Muscle of back (tissue), 11 donors: ENCODE results near the gene CTSA. TPM values are rescaled to one million over a fixed set of nuclear protein-coding genes. Genes with fewer than 3 reads are reported as not detected.
A peak's percentile ranks its signal among the peaks of the same experiment; 100 is the strongest.
"Not testable (repeated sequence)": the region's sequence is repeated elsewhere in the genome, so short reads cannot be mapped to it uniquely, and the experiment has no call there.

Experiments used
- DNase-seq, 3 donors: peaks; one replicate each; pipeline versions ENCODE4 v3.0.0 to v3.0.0-alpha.2; 2013
- polyA plus RNA-seq, 10 donors: library from polyadenylated mRNA; unstranded; fragments of 120-200 nt; gene quantifications; one replicate each; pipeline ENCODE4 v1.2.1, GENCODE V29; 2013; ENCODE audit not compliant: insufficient read length in 10 of 10

Gene CTSA
- polyA plus RNA-seq, 10 donors = 53.0 to 77.9 (median 64.4) TPM

DNA sequence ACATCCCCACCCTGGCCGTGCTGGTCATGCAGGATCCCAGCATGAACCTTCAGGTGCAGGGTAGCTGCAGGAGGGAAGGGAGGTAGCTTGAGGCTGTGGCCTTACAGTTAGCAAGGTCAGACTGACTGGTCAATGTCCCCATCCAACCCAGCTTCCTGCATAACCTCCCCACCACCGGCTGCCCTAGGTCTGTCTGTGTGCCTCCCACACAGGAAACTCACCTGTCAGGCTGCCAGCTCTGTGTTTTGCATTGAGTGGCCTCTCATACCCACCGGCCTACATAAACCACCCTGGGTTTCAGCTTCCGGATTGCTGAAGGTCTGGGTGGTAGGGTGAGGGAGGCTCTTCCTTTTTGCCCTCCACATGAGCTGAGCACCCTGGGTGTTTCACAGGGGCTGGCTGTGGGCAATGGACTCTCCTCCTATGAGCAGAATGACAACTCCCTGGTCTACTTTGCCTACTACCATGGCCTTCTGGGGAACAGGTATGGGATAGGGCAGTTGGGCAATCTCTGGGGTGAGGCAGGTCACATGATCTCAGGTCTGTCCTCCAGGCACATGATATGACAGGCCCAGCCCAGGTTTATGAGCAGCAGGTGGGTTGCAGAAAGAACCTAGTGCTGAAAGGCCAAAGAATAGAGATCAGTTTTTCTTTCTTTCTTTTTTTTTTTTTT lies 1.8 kb downstream of the CTSA start:
- no peak for DNase-seq

DNA sequence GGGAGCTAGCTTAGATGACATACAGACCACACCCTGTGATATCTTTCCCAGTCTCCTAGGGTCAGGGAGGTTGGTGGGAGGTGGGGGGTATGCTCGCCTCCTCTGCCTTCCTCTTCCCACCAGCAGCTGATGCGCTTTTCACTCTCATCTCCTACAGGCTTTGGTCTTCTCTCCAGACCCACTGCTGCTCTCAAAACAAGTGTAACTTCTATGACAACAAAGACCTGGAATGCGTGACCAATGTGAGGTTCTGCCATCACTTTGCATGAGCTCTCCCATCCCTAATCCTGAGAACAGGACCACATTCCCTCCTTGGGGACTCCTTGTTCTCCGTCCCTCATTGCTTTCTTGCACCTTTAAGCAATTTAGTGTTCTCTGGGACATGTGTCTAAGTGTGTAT lies 2.7 kb downstream of the CTSA start:
- no peak for DNase-seq

DNA sequence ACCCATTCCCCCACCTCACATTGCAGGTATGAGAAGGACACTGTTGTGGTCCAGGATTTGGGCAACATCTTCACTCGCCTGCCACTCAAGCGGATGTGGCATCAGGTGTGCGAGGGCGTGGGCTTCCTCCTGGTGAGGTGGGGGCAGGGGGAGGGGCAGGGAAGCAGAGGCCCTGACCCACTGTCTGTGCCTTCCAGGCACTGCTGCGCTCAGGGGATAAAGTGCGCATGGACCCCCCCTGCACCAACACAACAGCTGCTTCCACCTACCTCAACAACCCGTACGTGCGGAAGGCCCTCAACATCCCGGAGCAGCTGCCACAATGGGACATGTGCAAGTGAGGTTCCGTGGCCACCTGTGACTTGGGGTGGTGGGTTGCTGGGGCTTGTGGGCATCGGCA lies 3.7 kb downstream of the CTSA start:
- DNase-seq = no peak

DNA sequence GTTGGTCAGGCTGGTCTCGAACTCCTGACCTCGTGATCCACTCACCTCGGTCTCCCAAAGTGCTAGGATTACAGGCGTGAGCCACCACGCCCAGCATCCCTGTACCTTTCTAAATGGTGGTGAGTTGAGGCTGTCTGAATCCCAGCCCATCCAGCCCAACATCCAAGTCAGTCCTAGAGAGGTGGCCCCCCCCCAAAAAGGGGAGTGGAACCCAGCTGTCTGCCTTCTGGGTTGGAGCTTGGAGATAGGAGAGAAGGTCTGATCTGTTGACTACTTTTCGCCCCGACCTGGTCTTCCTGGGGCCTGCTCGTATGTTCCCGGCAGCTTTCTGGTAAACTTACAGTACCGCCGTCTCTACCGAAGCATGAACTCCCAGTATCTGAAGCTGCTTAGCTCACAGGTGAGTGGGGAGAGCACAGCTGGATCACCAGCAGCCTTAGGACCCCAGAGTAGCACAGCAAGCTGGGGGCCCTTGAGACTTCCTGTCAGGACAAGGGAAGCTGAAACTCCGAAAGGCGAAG lies 5.6 kb downstream of the CTSA start:
- no peak for DNase-seq

DNA sequence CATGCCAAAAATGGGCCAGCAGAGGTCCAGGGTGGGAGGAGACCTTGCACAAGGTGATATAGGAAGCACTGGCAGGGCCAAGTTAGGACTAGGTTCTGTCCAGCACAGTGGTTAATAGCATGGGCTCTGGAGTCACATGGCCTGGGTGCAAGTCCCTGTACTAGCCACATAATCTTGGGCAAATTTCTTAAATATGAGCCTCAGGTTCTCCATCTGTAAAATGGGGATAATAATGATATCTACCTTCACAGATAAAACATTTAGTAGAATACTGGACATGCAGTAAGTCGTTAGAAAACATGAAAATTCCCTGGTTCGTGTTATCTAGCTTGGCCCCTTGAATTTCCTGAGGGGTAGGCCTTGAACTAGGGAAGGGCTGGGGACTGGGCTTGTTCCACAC lies 6.2 kb downstream of the CTSA start:
- DNase-seq = no peak

DNA sequence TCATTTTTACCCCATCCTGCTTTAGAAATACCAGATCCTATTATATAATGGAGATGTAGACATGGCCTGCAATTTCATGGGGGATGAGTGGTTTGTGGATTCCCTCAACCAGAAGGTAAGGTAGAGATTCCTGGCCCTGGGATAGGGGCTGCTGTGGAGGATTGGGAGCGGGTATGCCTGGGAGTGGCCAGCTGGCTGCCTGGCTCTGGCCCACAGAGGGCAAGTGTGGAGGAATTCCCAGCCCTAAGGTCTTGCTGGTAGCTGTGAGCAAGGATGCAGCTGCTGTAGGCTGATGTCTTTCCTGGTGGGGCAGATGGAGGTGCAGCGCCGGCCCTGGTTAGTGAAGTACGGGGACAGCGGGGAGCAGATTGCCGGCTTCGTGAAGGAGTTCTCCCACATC lies 6.6 kb downstream of the CTSA start:
- no peak for DNase-seq

DNA sequence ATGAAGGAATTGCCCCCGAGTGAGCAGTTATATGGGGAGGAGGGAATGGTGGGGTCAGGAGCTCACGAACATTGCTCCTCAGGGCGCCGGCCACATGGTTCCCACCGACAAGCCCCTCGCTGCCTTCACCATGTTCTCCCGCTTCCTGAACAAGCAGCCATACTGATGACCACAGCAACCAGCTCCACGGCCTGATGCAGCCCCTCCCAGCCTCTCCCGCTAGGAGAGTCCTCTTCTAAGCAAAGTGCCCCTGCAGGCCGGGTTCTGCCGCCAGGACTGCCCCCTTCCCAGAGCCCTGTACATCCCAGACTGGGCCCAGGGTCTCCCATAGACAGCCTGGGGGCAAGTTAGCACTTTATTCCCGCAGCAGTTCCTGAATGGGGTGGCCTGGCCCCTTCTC lies 7.2 kb downstream of the CTSA start:
- no peak for DNase-seq

DNA sequence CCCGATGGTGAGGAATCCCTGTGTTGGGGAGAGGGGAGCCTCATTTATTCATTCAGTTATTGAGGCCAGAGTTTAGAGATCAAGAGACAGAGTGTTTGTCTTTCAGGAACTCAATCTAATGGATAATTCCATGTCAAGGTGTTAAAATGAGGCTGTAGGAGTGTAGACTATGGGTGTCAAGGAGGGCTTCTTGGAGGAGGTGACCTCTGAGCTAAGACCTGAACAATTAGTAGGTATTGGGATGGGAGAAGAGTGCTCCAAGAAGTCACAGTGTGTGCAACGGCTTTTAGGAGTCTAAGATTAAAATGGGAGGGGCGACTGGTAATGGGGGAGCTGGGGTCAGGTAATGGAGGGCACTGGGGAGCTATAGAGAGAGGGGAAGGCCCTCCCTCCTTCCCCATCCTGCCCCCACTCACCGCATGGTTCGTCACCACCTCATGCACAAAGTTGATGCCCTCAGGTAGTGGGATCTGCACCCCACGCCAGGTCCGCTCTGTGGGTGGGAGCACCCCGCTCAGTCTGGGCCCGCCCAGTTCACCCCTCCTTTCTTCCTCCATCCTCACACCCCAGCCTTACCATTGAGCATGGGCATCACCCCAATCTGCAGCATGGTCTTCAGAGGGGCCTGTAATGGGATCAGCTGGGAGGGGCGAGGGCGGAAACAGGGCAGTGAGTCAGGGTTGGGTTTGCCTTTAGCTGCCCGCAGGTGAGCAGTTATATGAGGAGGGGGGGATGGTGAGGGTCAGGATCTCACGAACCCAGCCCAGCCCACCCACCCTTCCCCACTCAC lies 8.1 kb downstream of the CTSA start:
- no peak for DNase-seq

DNA sequence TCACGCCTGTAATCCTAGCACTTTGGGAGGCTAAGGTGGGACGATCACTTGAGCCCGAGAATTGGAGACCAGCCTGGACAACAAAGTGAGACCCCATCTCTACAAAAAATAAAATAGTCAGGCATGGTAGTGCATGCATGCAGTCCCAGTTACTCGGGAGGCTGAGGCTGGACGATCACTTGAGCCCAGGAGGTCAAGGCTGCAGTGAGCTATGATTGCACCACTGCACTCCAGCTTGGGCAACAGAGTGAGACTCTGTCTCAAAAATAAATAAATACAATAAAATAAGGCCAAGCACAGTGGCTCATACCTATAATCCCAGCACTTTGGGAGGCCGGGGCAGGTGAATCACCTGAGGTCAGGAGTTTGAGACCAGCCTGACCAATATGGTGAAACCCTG lies 10.2 kb downstream of the CTSA start:
- not testable (repeated sequence) for DNase-seq

DNA sequence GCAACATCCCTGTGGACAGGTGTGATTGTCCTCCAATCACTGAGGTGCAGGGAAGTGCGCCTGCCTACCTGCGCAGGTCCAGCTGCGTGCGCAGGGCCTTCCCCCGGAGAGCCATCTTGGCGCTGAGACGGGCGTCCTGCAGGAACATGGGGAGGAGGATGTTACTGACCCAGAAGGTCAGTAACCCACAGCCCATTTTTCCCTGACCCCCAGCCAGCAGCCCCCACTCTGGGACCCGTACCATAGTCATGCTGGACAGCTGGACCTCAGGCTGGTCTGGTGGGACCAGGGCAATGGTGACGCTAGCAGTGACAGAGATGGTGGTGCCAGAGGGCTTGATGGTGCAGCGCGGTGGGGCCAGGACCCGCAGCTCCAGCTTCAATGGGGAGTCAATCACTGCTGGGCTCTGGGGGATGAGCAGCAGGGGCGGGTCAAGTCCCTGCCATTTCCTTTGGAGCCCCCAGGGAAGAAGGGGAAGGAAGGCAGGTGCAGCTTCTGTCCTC lies 11.1 kb downstream of the CTSA start:
- no peak for DNase-seq

DNA sequence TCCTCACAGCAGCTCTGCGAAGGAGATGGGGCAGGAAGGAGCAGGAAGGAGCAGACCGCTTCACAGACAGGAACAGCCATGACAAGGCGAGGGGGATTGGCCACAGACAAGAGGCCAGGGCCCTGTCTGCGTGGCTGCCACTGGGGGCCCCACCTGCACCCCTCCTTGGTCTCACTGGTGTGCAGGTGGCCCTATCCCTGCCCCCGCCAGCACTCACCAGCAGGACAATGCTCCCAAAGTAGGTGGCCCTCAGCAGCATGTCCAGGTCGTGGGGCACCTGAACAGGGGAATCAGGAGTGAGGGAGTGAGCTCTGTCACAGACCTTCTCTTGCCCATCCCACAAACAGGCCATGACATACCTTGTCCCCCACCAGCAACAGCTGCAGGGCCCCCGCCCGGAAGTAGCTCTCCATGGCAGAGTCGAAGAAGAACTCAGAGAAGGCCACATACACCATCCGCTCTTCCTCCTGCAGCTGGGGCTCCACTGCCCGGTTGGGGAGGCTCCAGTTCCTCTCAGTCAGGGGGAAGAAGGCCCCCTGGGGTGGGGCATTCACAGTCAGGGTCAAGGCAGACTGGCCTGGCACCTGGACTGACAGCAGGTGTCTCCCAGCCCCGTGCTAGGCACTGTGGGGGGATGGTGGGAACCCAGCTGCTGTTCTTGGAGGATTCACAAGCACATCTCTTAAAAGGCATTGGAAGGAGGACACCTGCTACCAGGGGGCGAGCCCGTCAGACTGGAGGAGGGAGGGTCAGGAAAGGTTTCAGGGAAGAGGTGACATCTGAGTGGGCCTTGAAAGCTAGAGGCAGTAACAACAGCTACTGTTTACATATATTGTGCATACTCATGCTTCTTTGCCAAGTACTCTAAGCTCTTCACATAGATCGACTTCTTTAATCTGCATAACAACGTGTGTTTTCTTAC lies 13.7 kb downstream of the CTSA start:
- no peak for DNase-seq

DNA sequence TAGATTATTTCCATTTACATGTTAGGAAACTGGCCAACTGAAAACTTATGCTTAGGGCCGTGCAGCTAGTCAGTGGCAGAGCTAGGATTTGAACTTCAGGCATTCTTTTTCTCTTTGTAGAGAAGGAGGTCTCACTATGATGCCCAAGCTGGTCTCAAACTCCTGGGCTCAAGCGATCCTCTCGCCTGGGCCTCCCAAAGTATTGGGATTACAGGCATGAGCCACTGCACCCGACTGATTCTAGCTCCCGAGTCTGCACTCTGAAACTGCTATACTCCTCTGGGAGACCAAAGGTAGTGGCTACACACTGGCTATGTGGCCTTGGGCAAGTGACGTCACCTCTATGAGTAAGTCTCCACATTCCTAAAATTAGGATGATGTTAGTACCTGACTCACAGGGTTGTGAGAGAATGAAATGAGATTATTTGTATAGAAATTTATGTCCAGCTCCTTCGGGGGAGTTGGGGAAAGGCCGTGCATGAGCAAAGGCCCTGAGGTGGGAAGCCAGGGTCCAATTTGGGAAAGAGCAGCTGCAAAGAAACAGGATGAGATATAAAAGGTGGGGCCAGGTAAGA lies 14.5 kb downstream of the CTSA start:
- no peak for DNase-seq

DNA sequence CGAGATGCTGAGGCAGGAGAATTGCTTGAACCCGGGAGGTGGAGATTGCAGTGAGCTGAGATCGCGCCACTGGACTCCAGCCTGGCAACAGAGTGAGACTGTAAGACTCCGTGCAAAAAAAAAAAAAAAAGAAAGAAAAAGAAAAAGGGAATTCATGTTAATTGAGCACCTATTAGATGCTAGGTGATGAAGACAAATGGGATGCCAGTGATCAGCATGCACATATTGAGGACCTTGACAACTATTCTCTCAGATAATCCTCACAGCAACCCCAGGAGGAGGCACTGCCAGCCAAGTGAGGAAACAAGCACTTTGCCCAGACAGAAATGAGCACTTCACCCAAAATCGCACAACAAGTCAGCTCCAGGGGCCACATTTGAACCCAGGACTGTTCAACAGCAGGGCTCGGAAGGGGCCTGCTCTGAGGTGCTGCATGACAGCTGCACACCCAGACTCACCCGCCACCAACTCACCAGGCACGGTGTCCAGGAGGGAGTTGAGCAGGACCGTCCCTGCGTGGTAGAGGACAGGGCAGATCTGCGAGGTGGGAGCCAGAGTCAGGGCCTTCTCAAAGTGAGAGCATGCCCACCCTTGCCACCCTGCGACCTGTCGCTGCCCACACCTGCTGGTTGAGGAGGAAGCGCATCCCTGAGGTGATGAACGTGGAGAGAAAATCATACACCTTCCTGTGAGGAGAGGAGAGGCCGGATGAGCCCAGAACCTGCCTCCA lies 16.2 kb downstream of the CTSA start:
- no peak for DNase-seq

DNA sequence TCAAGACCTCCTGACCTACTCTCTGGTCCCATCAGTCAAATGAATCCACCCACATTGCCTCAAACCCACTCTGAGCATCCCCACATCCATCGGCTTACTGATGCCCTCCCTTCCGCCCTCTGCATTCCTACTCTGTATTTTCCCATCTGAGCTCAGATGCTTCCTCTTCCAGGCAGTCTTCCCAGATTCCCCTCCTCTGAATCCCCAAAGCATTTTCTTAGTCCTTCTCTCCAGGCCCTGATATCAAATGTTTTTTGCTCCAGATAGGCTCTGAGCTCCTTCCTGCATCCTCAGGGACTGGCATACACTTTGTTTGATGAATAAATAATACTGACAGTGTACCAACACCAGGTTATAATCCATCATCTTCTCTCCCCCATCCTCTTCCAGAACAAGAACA lies 16.9 kb downstream of the CTSA start:
- DNase-seq = no peak

DNA sequence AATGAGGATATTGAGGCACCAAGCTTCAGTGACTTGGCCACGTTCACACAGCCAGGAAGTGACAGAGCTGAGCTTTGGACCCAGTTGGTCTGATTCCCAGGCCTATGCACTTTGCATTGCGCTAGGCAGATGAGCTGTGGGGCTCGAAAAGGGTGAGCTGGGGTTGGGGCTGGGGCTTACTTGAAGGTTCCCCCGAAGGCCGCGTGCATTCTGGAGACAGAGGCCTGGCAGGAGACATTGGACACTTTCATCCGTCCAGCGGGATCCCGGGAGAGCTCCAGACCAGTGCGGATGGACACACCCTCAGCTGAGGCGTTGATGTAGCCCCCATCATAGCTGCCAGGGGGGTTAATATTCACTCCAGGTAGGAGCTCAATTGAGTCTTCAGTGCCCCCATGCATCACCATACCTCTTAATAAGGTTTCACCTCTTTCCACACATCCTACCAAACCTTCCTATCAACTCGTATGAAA lies 18.2 kb downstream of the CTSA start:
- DNase-seq = no peak

DNA sequence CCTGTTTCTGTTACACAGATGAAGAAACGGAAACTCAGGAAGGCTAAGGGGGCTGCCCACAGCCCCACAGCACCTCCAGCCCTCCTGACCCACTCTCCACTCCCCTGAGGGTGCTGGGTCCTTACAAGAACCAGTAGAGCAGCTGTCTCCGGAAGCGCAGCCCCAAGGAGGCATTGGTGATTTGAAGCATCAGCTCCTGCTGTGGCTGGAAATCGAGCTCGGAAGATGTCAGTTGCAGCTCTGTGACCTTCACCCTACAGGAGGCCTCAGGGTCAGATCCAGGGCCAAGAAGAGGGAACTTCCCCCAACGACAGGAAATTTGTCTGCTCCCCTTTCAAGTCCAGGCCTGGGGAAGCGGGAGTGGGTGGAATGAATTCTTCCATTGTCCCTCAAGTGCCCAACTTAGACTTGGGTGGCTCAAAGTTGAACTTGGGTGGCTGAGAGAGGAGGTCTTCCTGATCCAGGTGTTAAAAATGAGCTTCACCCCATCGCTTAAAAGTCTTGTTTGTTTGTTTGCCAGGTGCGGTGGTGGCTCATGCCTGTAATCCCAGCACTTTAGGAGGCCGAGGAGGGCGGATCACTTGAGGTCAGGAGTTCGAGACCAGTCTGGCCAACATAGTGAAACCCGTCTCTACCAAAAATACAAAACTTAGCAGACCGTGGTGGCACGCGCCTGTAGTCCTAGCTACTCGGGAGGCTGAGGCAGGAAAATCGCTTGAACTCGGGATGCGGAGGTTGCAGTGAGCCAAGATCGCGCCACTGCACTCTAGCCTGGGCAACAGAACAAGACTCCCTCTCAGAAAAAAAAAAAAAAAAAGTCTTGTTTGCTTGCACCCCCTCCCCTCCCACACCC lies 18.9 kb downstream of the CTSA start:
- no peak for DNase-seq

DNA sequence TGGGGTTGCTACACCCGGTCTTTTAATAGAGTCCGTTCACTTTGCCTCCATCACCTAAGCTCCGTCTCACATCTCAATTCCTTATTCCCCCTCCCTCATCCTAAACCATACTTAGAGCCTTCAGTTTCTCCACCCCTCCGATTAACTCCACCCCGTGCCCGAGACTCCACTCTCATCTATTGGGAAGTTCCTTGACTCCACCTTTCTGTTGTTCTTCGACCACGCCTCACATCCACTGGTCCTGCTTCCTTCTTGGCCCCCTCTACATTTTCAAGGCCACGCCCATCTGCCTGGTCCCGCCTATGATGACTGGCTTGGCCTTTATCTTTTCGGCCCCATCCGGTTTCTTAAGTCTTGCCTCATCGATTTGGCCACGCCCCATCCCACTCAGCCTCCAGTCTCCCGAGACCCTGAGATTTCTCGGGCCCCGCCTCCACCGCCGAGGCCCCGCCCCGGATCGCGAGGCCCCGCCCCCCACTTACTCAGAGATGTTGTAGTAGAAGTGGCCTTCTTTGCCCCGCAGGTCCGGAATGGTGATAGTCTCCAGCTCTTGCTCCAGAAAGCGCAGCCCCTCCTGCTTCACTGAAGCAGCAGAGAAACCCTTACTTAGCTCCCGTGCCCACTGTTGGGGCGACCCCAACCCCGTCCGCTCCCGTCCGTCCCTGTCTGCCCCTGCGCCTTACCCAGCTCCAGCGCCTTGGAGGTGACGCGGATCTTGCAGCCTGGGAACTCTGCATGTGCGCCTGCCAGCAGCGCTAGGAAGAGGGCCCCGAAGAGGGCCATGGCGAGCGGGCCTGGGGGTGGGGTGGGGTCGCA lies 19.7 kb downstream of the CTSA start:
- DNase-seq = peak; percentile 92 to 98 (median 96)

DNA sequence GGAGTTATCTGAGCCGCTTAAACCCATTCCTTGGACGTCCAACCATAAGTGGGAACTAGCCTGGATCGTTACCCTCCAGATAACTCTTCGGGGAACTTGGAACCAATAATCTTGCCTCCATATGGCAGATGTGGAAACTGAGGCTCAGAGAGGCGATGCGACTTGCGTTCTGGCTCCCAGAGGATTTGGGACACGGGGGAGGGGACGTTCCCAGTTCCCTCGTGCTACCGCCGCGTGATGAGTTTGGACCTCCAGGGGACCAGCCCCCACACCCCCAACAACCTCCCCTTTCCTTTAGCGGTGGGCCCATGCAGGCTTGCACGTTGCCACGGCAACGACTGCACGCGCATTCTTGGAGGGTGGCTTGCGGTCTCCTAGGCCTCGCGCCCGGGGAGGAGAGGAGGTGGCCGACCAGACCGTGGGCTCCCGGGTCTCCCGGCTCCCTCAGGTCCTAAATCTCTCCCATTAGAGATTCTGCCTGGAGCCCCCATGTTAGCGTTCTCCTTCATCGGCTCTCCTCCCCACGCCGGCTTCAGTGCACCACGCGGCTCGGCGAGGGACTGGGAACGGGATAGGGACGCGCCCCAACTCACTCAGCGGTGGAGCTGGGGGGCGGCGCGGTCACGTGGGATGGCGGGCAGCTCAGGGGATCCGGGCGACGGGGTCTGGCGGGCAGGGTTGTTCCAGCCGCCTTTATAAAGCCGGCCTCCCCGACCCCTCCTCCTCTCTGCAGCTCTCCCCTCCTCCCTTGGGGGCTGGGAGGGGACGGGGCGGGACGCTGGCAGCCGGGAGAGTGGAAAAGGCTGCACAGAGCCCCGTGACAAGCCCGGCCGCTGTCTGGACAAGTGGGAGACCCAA lies 20.6 kb downstream of the CTSA start, which contains the start of gene PLTP:
Gene PLTP (minus strand): TSS at position 670 of the 858 bp plus-strand sequence. CDS start 703 bp downstream, outside the sequence.
- DNase-seq = peak; percentile 51 to 88 (median 75)
